ENCODE data around the gene TFPT. TPM values are rescaled to one million over a fixed set of nuclear protein-coding genes. Genes with fewer than 3 reads are reported as not detected.
A peak's percentile ranks its signal among the peaks of the same experiment; 100 is the strongest.

The TFPT gene, protein sequence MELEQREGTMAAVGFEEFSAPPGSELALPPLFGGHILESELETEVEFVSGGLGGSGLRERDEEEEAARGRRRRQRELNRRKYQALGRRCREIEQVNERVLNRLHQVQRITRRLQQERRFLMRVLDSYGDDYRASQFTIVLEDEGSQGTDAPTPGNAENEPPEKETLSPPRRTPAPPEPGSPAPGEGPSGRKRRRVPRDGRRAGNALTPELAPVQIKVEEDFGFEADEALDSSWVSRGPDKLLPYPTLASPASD
- total RNA-seq: 10 to 100 TPM; 30.4 to 37.4 TPM

DNA sequence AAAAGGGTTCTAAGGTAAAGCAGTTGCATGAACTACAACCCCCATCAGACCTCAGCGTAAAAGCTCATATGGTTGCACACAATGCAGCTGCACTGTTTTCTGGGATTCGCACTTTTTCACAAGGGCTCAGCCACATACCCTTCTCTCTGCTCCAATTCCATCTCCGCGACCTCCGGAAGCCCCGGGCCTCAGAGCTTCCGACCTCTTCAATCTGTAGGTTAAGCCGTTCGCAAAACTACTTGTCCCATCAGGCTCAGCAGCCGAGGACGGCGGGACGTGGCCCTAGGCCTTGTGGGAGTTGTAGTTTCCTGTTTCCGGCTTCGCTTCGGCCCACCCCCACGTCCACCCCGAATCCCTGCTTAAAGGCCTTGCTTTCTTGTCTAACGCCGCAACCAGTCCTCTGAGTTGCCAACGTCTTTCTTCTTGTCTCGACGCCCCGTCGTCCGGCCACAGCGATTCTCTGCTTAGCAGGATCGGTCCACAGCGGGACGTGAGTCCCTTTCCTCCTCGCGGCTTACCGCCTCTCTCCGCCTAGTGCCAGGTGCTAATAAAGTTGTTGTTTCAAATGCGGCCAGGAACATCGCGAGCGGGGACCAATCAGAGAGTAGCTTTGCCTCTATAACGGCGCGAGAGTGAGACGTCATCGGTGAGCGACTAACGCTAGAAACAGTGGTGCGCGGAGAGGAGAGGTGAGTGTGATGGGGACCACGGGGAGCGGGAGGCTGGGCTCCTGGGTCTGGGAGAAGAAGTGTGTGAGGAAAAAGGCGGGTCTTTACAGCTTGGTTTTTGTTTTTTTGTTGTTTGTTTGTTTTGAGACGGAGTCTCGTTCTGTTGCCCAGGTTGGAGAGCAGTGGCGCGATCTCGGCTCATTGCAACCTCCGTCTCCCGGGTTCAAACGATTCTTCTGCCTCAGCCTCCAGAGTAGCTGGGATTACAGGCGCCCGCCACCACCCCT, at the start of gene TFPT, which contains the start of gene PRPF31:
Gene TFPT (minus strand): TSS at position 549 of the 955 bp plus-strand sequence. CDS start 388 bp downstream, at position 161.
Gene PRPF31 (plus strand): TSS at position 646 of the 955 bp plus-strand sequence. CDS start 2,525 bp downstream, outside the sequence.
- peak; percentile 90 to 96 for ATAC-seq
- peak within 1 kb of the TSS; percentile 91 to 97 for H3K27ac Mint-ChIP-seq
- H3K9me3 Mint-ChIP-seq: no peaks in the 10 kb centered on the region
- peak; percentile 87 to 96 for DNase-seq (ENCODE audit: low spot score in 2 of 2)
- peaks cover 23 to 47% of the 10 kb centered on the region in 2 donors for H3K36me3 Mint-ChIP-seq

DNA sequence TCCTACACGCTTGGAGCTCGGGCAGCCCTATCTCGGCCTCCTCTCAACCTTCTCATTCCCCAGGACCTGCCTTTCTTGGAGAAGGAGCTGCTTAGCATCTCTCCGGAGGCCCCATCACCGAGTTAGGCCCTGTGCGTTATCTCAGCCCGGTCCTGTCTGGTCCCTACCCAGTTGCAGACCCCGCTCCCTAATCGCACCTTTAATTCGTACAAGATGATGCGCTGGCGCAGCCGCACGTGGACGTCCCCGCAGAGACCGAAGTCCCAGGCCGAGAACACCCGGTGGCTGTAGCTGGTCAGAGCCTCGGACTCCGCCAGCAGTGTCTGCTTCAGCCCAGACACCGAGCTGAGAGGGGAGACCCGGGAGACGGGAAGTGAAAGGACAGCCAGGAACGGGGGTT, 49.8 kb upstream of the TFPT start:
- Mint-ChIP-seq H3K9me3 (no peaks in the 10 kb centered on the region), H3K27ac (no peak overlapping the region), H3K36me3 (peaks cover 0 to 6% of the 10 kb centered on the region in 2 donors)
- no peak for DNase-seq (ENCODE audit: low spot score in 2 of 2)
- no peak for ATAC-seq

DNA sequence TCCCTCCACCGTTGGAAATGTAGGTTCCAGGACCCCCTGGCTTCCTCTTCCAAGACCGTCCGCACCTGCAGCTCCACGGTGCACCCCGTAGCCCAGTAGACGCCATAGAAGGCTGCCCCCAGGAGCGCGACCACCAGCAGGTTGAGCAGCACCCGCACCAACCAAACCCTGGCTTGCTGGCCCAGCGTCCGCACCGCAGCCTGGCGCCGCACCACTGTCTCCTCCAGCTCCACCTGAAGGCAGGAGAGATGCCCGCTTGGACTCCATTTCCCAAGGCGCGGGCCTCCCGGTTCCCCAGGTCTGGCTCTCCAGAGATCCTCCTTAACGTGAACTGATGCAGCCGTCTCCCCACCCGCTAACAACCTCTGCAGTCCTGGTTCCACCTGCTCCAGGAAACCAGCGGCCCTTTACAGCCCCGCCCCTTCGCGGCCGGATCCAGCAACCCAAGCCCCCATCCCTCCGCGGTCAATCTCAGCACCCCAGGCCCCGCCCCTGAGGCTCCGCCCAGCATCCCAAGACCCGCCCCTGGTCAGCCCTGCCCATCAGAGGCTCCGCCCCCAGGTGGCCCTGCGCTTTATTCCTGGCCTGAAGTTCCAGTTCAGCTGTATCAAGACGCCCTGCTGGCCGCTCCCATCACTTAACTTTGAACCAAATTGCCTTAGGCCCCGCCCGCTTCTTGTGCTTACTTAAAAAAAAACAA, 49.1 kb upstream of the TFPT start:
- H3K36me3 Mint-ChIP-seq: peaks cover 2 to 6% of the 10 kb centered on the region in 2 donors
- H3K9me3 Mint-ChIP-seq: no peaks in the 10 kb centered on the region
- H3K27ac Mint-ChIP-seq: no peak overlapping the region
- DNase-seq (ENCODE audit: low spot score in 2 of 2): peak in 1 of 2 donors; percentile 65
- ATAC-seq: no peak

DNA sequence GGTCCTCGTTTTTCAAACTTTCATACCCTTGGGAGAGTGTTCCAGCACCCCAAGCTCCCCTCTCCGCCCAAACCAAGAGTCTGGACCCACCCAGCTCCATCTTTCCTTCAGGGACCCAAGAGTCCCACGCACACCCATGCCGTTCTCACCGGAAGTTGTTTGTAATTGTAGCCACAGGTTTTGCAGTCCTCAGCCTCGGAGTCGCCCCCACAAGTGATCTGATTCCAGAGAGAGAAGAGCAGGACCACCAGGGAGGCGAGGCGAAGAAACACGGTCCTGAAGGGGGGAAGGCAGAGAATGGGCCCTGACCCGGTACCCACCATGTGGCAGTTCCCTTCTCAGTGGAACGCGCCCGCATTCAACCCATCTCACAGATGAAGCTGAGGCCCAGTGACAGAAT, 47.4 kb upstream of the TFPT start:
- Mint-ChIP-seq H3K9me3 (no peaks in the 10 kb centered on the region), H3K27ac (no peak overlapping the region), H3K36me3 (peaks cover 4 to 6% of the 10 kb centered on the region in 2 donors)
- DNase-seq (ENCODE audit: low spot score in 2 of 2) (no peak), ATAC-seq (no peak)

DNA sequence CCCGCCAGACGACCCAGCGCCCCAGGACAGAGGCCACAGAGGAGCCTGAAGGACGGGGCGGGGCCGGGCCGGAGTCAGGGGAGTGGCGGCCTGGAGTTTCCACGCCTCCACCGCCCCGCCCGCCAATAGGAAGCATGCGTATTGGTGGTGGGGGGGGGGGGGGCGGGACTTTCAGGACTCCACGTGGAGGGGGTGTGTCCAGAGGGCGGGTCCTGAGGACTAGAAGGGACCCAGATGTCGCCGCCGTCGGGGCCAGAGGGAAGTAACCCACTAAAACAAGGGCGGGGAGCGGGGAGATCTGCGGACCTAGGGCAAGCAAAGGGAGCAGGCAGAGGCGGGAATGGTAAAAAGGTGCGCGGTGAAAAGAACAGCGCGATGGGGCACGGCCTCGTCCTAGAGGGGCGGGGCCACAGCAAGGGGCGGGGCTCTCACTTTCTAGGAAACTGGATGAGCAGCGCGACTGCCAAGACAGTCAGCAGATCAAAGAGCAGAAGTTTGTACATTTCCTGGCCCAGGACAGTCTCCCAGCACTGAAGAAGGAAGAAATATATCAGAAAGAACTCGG, 46.9 kb upstream of the TFPT start:
- Mint-ChIP-seq H3K36me3 (peaks cover 4 to 6% of the 10 kb centered on the region in 2 donors), H3K9me3 (no peaks in the 10 kb centered on the region), H3K27ac (peak overlapping the region in 1 of 2 donors; percentile 93)
- DNase-seq (ENCODE audit: low spot score in 2 of 2) (peak; percentile 72 to 76), ATAC-seq (peak in 1 of 2 donors; percentile 31)

DNA sequence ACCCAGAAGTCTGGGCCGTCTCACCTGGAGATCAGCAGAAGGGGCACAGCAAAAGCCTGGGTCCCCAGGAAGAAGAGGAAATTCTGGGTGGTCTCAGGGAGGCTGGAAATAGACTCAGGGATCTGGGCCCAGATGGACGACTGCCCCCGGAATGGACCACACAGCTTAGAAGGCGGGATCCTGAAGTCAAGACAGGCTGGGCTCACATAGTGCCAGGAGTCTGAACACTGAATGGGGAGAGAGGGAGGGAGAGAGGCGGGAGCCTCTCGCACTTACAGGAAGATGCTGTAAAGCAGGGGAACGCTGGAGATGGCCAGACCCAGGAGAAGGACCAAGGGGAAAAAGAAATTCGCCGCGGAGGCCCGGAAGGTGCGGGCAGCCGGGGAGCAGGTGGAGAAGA, 45.4 kb upstream of the TFPT start:
- ATAC-seq (no peak), DNase-seq (ENCODE audit: low spot score in 2 of 2) (no peak)
- Mint-ChIP-seq H3K36me3 (peaks cover 8 to 9% of the 10 kb centered on the region in 2 donors), H3K9me3 (no peaks in the 10 kb centered on the region), H3K27ac (peak overlapping the region; percentile 93 to 99)

DNA sequence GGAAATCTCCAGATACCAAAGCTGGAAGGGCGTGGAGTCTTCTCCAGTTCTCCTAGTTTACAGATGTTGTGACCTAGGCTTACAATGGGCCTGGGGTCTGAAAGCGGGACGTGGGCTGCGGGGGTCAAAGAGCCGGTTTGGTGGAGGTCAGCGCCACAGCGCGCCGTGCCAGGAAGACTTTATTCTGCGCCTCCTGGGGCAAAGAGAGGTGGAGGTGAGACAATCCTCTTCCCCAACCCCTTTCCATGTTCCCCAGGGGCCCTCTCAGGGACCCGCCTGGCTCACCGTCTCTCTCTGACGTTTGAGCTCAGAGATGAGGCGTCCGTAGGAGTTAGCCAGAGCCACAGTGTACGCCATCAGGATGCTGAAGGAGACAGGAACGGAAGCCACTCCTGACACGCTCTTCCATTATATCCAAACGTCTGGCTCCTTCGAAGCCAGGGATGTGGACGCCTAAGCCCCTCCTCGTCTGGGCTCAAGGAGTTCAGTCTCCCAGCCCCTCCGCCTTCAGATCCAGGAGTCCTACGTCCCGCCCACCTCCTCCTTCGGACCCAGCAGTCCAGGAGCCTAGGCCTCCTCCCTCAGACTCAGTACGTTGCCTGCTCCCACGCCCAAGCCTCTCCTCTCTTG, 44.8 kb upstream of the TFPT start:
- ATAC-seq: no peak
- Mint-ChIP-seq H3K27ac (peak overlapping the region; percentile 93 to 99), H3K36me3 (peaks cover 9 to 10% of the 10 kb centered on the region in 2 donors), H3K9me3 (no peaks in the 10 kb centered on the region)
- DNase-seq (ENCODE audit: low spot score in 2 of 2): no peak

DNA sequence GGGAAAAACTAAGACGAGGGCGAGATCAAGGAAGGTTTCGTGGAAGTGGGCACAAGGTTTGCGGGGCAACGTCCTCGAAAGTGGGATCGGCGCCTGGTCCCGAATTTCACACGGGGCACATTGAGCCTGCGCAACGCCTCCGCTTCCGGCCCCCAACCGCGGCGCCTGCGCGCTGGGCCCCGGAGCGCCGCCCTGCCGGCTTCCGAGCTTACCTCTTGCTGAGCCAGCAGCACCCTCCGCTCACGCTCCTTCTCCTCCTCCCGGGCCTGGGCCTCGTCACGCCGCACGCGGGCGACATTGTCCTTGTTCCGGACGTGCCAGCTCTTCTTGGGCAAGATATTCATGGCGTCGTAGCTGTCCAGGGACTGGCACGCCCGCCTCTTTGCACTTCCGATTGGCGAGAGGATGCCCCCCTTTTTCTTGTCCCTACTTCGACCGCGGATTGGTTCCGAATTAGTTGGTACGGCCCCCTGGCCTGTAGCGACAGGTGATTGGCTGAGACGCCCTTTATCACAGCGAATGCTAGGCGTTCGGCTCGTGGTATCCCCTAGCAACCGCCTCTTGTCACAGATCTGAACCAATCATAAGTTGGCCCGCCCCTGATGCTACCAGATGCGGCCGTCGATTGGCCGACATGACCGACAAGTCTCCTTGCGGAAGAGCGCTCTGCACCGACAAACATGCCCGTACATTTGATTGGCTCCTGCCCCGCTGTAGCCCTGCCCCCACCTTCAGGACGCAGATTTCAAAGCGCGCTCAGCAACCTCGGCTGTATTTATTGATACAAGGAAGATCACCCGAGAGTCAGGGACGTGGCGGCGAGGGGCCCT, 44.1 kb upstream of the TFPT start, which contains the start of gene LENG1:
Gene LENG1 (minus strand): TSS at position 370 of the 830 bp plus-strand sequence. CDS start 26 bp downstream, at position 344.
- peak; percentile 96 to 99 for DNase-seq (ENCODE audit: low spot score in 2 of 2)
- no peaks in the 10 kb centered on the region for H3K9me3 Mint-ChIP-seq
- H3K27ac Mint-ChIP-seq: peak within 1 kb of the TSS; percentile 93 to 99

DNA sequence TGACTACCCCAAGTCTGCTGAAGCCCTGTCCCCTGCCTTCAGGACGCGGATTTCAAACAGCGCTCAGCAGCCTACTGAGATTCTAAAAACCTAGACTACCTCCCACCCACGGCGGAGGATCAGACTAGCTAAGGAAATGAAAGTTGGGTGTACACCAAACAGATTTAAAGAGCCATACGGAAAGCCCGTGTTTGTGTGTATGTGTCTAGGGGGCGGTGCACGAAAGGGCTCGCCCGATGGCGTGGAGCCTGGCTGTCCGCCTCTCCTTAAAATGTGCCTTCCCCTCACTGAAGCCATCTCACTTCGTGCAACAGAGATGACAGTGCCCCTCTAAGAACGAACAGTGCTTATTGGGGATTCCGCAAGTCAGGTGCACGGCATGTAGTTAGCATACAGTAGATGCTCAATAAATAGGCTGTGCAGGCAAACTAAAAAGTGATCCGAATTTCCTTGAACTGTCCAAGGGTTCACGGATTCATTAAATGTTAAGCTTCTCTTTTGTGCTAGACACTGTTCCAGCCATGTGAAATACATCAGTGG, 43.4 kb upstream of the TFPT start:
- no peaks in the 10 kb centered on the region for H3K9me3 Mint-ChIP-seq
- DNase-seq (ENCODE audit: low spot score in 2 of 2) (peak in 1 of 2 donors; percentile 41), ATAC-seq (no peak)
- peak overlapping the region; percentile 93 for H3K27ac Mint-ChIP-seq
- peaks cover 15 to 21% of the 10 kb centered on the region in 2 donors for H3K36me3 Mint-ChIP-seq

More for the DNA sequence above, 44.1 kb upstream of the TFPT start, which contains the start of gene LENG1:
- ATAC-seq: peak; percentile 92 to 94
- peaks cover 12 to 15% of the 10 kb centered on the region in 2 donors for H3K36me3 Mint-ChIP-seq

DNA sequence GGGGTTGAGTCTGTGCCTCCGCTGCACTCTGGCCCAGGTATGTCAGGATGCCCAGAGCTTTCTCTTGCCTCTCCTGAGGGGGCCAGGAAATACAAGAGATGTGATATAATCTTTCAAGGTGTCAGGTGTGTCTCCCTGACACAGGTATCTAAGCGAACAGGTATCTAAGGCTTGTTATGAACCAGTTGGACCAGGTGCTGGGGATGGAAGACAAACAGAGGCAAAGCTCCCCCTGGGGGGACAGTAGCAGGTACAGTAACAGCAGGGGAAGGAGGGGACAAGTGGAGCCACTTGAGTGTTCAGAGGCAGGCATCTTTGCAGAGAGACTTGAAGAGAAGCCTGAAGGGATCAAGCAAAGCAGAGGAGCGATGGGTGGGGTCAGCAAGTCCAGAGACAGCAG, 41.5 kb upstream of the TFPT start:
- no peak for DNase-seq (ENCODE audit: low spot score in 2 of 2)
- ATAC-seq: no peak
- Mint-ChIP-seq H3K27ac (peak overlapping the region; percentile 67 to 93), H3K9me3 (no peaks in the 10 kb centered on the region), H3K36me3 (peaks cover 15 to 30% of the 10 kb centered on the region in 2 donors)

DNA sequence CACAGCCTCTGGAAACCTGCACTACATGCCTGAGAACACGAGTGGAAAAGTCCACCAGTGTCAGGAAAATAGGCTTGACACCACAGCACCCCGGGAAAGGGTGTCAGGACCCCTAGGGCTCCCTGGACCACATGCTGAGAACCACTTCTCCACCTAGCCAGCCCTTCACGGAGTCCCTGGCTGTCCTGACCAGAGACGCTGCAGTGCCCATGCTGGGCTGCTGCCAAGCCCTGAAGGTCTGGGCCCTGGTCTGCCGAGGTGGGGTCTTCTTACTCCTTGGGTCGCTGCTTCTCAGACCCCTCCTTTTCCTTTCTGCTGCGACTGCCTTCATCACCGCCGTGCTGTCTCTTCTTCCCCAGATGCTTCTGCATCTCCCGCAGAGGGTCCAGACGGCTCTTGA, 41.0 kb upstream of the TFPT start:
- no peak for ATAC-seq
- Mint-ChIP-seq H3K9me3 (no peaks in the 10 kb centered on the region), H3K36me3 (peaks cover 15 to 30% of the 10 kb centered on the region in 2 donors), H3K27ac (peak overlapping the region; percentile 67 to 93)
- DNase-seq (ENCODE audit: low spot score in 2 of 2): no peak

DNA sequence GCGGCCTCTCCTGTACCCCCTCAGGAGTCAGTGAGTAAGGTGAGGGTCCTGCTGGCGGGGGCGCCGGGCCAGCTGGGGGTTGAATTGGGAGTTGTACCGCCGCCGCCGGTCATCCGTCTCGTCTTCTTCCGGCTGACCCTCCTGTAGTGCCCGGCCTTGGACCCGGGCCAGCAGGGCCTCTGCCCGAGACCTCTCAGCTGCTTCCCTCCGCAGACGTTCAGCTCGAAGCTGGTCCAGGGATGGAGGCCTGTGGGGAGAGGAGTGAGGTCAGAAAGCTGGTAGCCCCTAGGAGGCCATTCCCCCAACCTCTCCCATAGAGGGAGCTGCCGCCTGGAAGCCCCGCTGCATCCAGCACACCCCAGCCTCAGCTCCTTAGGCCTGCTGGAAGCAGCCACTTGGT, 40.2 kb upstream of the TFPT start:
- peaks cover 15 to 27% of the 10 kb centered on the region in 2 donors for H3K36me3 Mint-ChIP-seq
- DNase-seq (ENCODE audit: low spot score in 2 of 2): no peak
- no peaks in the 10 kb centered on the region for H3K9me3 Mint-ChIP-seq
- no peak for ATAC-seq
- peak overlapping the region in 1 of 2 donors; percentile 72 for H3K27ac Mint-ChIP-seq

DNA sequence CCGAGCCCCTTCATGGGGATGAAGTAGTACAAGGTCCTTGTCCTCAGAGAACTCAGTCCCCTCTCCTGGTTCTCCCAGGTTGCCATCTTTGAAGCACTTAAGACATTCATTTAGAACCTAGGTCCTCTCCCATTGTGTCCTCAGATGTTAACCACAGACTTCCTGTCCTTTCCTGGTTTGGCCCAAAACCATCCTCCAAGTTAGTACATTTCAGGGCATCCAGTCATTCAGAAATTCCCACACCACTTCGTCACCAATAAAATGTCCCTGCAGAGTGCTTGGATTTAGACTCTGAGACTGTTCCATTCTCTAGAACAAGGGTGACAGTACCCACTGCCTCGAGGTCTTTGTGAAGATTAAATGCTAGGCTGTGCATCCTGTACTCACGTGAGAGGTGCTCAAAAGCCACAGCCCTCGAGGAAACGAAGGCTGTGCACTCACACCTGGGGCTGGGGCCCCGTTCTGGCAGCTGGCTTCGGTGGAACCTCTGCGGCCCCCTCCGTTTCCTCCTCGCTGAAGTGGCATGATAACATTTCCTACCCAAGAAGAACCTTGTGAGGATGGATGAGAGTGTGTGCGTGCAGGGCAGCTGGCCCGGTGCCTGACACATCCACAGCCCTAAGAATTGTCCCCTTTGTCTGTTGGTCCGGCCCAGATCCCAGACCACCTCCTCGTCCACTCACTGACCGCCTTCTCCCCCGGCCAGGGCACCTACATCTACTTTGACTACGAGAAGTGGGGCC, 39.3 kb upstream of the TFPT start:
- no peaks in the 10 kb centered on the region for H3K9me3 Mint-ChIP-seq
- no peak for DNase-seq (ENCODE audit: low spot score in 2 of 2)
- peak overlapping the region; percentile 68 to 70 for H3K27ac Mint-ChIP-seq
- H3K36me3 Mint-ChIP-seq: peaks cover 15 to 24% of the 10 kb centered on the region in 2 donors
- ATAC-seq: no peak

DNA sequence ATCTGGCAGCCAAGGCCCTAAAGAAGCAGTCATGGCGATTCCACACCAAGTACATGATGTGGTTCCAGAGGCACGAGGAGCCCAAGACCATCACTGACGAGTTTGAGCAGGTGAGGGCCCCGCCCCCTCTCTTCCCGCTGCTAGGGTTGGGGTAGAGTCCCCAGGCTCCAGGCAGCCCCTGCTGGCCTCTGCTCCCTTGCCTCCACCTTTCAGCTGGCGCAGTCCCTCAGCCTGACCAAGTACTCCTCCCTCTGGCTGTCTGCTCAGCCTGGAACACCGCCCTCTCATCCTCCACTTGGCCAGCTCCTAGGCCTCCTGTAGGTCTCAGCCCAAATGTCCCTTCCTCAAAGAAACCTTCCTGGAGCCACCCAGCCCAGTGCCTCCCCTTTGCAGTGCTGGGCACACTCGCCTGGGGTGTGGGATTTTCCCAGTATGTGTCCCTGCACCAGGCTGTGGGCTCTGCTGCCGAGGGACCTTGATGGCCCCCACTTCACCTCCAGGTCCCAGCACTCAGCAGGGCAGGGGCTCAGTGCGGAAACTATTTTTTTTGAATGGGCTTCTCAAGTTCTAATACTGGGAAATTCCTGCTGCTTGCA, 38.4 kb upstream of the TFPT start:
- DNase-seq (ENCODE audit: low spot score in 2 of 2): no peak
- H3K9me3 Mint-ChIP-seq: no peaks in the 10 kb centered on the region
- ATAC-seq: no peak
- H3K36me3 Mint-ChIP-seq: peaks cover 12 to 24% of the 10 kb centered on the region in 2 donors
- H3K27ac Mint-ChIP-seq: peak overlapping the region; percentile 52 to 70

Measured in activated naive CD4-positive, alpha-beta T cell treated with anti-CD3 and anti-CD28 coated beads, Interleukin-2, amount 50 U/mL, for 72 hours (primary cell).